HG02623 (cell line): ENCODE data around the gene MAP4K4.

Experiments used
- ATAC-seq: cut with Tn5 transposase; IDR thresholded peaks from one replicate; pipeline ENCODE4 v1.9.1; 2021; ENCODE audit warnings: moderate library complexity; ENCODE audit not compliant: unreplicated experiment

MAP4K4 gene

DNA sequence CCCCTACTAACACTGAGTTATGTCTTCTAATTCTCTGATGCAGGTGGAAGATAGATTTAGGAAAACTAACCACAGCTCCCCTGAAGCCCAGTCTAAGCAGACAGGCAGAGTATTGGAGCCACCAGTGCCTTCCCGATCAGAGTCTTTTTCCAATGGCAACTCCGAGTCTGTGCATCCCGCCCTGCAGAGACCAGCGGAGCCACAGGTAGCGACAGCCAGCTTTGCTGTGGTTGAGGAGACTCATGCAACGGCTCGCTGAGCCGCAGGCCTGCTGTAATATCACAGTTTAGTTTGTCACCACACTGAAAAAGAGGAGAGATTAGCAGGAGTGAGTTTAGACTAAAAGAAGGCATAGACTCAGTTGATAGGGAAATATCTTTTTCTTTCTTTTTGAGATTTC is 163.3 kb downstream of the MAP4K4 start:
- no peak for ATAC-seq

DNA sequence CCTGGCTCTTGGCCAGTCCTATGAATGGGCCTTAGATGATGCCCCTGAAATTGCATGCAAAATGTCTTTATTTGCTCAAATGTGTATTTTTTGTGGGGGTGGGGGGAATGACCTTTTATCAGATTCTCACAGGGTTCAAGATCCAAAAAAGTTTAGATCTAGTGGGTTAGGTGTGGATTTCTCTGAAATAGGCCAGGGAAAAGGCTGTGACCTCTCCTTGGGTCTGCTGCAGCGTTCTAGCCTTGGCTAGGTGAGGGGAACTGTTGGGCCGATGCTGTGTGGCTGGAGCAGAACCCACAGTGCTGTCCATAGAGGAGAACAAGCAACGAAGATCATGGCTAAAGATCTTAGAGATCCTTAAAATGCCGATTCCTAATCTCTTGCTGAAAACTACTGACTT is 163.9 kb downstream of the MAP4K4 start:
- no peak for ATAC-seq

DNA sequence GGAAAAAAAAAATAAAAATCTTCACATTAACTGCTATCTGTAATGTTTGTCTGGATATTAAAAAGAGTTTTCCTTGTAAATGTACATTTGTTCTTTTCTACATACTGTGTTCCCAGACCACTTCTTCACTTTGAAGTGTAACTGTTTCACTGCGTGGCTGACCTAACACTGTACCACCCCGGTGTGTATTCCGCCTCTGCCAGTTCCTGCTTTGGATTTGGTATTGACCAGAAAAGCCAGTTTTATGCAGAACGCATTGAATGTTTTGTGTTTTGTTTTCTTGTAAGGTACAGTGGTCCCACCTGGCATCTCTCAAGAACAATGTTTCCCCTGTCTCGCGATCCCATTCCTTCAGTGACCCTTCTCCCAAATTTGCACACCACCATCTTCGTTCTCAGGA is 166.0 kb downstream of the MAP4K4 start:
- ATAC-seq: no peak

DNA sequence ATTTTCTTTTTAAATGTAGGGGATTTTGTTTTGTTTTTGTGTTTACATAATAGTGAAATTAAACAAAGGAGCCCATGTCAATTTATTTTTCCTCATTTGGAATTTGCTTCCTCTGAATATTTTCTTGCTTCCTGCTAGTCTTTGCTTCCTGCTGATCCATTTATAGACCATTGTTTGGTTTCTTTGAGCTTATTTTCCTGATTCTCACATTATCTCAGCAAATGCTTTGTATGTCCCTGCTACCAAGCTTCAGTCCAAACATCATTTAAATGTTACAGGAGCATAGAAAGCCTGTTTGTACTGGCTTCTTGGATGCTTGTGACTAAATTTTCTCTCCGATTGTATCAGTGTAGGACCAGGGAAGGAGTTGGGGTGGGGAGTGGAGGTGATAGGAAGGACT is 166.9 kb downstream of the MAP4K4 start:
- no peak for ATAC-seq

DNA sequence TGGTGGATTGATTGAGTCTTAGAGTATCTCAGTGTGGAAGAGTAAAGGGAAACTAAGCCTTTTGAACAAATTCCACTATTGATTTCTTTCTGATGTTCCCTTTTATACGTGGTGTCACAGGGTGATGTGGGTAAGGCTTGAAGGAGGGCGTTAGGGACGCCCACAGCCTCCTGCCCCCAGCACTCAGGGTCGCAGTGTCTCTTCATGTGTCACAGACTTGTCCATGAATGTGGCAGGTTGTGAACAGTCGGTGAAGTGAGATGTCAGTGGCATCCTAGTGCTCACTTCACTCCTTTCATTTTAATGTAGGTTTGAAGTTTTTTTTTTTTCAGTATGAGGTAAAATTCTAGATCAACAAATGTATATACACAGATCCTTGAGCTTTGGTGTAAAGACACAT is 171.0 kb downstream of the MAP4K4 start:
- no peak for ATAC-seq

DNA sequence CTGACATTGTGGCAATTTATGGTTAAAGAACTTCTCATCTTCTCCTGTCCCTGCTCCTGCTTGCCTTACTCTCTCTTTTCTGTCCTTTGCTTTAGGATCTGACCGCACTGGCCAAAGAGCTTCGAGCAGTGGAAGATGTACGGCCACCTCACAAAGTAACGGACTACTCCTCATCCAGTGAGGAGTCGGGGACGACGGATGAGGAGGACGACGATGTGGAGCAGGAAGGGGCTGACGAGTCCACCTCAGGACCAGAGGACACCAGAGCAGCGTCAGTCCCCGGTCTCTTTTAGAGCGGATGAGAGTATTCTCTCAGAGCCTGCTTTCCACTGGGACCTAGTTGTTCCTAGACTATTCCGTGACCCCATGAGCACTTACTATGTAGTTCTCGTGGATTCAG is 172.0 kb downstream of the MAP4K4 start:
- no peak for ATAC-seq

DNA sequence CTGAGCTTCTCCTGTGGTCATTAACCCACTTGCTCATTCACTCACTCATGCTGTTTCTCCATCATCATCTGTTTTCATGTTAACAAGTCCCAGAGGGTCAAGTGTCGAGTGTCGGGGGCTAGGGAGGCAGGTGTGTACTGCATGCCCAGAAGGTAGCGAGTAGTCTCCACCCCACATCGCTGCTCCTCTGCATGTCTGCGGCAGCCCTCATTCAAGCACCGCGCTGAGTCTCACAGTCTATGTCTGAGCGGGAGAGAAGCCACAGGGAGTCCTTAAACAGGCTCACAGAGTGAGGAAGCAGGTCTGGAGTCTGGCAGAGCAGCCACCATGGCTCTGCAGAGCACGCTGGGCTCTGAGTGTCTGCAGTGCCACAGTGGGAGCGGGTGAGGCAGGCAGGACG is 172.9 kb downstream of the MAP4K4 start:
- ATAC-seq: no peak

DNA sequence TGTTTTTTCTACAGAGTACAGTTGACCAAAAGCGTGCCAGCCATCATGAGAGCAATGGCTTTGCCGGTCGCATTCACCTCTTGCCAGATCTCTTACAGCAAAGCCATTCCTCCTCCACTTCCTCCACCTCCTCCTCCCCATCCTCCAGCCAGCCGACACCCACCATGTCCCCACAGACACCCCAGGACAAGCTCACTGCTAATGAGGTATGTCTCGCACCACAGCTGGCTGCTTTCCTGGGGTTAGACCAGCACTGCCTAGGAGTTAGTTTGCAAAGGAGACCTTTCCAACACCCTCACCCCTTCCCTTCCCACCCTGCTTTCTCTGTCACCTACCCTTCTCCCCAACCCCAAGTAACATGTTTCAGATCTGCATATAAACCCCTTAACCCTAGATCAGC is 174.0 kb downstream of the MAP4K4 start:
- no peak for ATAC-seq

DNA sequence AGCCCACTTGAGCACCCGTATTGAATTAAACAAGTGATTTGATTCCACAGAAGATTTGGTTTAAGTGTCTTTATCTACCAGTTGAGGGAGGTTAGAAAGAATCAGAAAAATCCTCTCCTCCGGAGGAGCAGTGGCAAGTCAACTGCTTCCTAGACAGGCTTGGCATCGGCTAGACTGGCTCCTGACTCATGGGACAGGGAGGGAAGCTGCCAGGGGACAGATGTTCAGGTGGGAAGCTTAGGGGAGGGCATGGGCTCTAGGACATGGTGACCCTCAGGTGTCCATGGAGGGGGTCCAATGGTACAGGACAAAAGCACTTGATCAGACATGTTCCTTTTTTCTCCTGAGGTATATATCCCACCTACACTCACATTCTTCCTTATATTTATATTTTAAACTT is 175.0 kb downstream of the MAP4K4 start:
- no peak for ATAC-seq

DNA sequence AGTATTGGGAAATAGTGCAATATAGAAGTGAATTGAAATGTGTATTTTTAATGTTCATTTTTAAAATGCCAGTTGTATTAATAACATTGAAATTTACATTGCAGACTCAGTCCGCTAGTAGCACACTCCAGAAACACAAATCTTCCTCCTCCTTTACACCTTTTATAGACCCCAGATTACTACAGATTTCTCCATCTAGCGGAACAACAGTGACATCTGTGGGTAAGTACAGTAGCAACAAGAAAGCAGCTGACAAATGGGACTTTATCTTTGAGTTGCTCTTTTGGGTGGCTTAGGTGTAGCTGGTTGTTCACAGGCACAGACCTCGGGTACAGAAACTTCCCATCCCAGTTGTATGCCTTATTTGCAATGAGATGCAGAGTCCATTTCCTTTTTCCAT is 176.0 kb downstream of the MAP4K4 start:
- ATAC-seq: no peak

DNA sequence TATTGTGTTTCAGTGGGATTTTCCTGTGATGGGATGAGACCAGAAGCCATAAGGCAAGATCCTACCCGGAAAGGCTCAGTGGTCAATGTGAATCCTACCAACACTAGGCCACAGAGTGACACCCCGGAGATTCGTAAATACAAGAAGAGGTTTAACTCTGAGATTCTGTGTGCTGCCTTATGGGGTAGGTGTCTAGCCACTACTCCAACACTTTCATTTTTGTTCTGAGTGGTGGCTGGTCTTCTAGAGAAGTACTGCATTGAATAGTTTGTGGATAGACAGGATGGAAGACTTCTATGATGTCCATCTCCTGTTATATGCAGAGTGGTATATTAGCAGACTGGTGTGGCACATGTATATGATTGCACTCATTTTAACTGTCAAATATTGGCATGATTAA is 176.6 kb downstream of the MAP4K4 start:
- ATAC-seq: no peak

DNA sequence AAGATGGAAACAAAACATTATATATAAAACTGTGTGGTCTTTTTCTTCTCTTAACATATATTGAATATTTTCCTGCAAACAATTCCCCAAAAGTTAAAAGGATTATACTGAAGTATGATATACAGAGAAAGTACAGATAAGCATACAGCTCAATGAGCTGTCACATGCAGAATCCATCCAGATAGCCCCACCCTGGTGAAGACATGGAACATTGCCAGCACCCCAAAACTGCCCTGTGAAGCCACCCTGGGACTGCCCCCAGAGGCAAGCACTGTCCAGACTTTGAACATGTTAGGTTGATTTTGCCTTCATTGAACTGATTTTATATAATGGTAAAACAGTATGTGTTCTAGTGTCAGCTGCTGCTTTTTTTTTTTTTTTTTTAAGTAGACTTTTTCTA is 182.0 kb downstream of the MAP4K4 start:
- no peak for ATAC-seq

DNA sequence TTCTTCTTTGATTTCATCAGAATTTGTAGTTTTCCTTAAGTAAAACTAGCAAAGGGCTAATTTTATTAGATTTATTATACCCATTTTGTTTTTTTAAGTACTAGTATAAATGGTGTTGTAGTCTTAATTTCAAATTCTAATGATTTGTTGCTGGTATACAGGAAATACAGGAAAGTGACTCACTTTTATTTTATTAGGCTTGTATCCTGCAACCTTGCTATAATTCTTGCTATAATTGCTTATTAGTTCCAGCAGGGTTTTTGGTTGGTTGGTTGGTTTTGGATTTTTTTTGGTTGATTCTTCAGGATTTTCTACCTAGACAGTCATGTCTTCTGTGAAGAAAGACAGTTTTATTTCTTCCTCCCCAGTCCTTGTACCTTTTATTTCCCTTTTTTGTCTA is 183.6 kb downstream of the MAP4K4 start:
- ATAC-seq: no peak

DNA sequence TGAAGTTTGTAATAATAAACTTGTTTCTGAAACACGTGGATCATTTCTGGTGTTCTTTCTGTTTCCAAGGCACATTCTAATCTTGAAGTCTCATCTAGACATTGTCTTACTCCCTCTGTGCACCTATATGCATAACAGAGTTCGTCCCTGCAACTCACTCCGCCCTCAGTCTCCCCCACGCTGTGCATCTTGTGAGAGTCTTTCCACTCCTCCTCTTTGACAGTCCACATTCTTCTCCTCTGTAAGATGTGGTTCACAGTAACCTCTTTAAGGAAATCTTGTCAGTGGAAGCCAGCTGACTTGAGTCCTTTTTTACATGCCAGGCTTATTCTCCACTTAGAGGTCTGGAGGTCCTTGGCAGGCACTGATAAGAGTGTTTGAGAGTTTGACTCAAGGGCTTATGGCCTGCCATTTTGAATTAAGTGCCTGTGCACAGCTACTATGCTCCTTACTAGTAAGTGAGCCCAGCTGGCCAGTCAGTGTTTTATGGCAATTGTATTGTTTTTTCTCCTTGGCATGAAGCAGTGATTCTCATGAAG is 185.3 kb downstream of the MAP4K4 start:
- no peak for ATAC-seq

DNA sequence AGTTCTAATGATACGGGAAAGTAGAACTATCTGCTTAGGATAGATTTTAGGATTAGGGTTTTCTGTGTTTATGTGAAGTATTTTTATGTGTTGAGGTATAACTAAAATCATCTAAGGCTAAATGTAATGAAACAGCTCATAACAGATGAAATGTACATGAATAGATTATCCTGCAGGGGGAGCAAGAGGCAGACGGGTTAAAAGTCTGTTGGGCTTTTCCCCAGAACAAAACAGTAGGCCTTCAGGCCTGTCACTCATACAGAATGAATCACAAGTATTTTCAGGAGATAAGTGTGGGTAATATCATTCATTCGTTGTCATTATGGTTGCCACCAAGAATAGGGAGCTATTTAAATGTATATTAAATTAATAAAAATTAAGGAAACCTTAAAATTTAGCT is 186.4 kb downstream of the MAP4K4 start:
- peak; percentile 58 for ATAC-seq

DNA sequence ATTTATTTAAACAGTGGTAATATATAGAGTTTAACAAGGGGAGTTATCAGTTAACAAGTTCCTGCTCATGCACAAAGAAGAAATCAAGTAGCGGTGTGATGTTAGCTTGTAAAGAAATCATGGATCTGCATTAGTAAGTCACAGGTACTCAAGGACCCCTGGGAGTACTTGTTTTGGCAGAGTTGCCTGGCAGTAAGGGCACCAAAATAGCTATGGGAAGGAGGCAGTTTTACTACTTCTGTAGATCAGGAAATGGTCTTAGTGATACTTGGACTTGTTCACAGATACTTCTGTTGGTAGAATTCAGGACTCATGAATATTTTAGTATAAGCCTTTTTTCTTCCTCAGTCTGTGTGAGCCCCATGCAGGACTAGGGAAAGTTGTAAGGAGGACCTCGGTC is 186.9 kb downstream of the MAP4K4 start:
- no peak for ATAC-seq

DNA sequence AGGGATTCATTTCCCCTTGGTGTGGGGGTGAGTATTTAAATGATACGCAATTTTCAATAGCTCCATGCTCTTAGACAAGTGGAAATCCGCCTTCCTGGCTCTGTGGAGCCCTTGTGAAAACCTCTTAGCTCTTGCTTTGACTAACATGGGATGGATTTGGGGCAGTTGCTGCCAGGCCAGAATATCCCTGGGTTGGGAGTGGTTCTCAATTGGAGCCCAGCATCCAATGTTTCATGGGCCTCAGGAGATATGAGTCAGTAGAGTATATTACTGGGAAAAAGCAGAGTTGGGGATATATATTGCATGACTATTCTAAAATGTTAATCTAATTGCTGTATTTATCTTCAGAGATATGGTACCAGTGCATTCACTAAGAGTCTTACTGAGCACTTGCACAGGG is 189.8 kb downstream of the MAP4K4 start:
- ATAC-seq: no peak

DNA sequence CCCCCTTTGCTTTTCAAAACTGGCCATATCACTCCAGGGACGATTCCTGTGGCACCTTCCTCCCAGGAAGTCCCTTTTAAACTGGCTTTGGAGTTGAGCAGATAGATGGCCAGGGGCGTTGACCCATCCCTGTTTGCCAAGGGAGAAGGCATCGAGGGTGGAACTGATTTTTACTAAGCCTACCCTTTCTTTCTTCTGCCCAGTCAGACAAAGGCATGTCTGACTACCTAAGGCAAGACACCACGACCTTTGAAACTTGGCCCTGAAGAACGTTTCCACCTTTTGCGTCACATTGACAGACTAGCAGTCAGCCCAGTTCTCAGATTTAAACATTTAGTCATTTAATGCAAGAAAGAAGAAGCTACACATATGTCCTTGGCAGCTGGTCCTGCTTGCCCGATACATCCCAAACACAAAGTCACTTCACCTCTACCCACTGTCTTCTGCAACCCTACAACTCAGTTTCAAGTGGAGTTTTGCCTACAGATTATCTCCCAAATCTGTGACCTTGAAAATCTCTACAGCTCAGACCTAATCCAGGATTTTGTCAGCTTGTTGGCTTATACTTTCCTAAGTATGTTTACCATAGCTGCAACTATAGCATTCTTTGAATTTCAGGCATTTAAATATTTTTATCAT is 192.1 kb downstream of the MAP4K4 start:
- no peak for ATAC-seq

DNA sequence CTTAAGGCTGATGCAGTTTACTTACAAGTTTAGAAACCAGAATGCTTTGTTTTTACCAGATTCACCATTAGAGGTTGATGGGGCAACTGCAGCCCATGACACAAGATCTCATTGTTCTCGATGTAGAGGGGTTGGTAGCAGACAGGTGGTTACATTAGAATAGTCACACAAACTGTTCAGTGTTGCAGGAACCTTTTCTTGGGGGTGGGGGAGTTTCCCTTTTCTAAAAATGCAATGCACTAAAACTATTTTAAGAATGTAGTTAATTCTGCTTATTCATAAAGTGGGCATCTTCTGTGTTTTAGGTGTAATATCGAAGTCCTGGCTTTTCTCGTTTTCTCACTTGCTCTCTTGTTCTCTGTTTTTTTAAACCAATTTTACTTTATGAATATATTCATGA is 194.9 kb downstream of the MAP4K4 start:
- no peak for ATAC-seq

DNA sequence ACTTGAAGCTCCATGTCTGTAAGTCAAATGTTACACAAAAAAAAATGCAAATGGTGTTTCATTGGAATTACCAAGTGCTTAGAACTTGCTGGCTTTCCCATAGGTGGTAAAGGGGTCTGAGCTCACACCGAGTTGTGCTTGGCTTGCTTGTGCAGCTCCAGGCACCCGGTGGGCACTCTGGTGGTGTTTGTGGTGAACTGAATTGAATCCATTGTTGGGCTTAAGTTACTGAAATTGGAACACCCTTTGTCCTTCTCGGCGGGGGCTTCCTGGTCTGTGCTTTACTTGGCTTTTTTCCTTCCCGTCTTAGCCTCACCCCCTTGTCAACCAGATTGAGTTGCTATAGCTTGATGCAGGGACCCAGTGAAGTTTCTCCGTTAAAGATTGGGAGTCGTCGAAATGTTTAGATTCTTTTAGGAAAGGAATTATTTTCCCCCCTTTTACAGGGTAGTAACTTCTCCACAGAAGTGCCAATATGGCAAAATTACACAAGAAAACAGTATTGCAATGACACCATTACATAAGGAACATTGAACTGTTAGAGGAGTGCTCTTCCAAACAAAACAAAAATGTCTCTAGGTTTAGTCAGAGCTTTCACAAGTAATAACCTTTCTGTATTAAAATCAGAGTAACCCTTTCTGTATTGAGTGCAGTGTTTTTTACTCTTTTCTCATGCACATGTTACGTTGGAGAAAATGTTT is 196.3 kb downstream of the MAP4K4 start:
- ATAC-seq: no peak

DNA sequence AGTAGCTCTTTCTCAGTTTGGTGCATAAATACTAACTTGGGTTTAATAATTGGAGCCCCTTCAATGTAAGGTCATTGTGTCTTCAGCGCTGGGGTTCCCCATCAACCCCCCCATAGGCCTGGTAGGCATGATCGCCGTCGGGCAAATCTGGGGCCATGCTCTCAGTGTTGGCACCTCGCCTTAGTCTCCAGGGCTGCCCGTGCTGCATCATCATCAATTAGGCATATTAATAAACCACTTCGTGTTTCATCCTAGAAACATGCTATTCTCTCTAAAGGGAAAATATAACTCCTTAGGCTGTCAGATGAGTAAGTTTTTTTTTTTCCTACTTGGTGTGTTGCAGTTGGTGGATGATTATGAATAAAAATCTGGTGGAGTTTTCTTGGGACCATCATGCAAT is 197.5 kb downstream of the MAP4K4 start:
- no peak for ATAC-seq

DNA sequence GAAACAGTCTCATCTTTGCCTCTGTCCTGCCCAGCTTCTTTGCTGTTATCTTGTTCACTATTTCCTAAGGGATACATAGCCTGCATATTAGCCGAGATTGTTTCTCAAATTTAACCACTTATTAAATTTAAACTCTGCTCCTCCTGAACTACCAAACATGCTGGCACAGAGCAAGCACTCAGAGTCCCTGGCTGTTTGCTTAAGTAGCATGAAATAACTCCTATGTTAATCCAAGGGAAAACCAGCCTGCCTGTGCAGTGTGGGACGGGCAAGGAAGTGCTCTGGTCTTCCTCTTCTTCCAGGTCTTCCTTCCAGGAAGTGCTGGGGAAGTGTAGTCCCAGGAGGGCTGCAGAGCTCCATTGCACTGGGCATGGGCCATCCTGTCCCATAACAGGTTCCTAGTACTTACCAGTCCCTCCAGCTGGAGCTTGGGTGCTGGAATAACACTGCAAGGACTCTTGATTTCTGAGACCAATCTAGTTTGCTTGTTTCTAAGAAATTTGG is 198.4 kb downstream of the MAP4K4 start:
- ATAC-seq: no peak

DNA sequence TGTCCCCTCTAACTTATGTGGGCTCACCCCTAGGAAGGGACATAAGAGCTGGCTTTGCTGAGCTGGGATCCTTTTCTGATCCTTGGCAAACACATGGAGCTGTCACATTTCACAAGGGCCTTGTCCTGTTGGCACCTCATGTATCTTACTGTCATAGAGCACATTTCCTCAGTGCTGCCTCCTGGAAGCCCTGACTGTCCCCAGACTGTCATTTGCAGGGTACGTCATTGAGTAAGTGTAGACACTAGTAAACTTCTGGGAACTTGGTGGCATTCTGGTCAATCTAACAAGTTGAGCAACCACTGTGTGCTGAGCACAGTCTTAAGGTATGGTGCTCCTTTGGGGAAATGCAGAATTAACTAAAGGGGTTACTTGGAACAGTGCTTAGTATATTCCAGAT is 199.8 kb downstream of the MAP4K4 start:
- no peak for ATAC-seq
